Lower leg skin (tissue), 4 donors: ENCODE data around the gene RBBP5. TPM values are rescaled to one million over a fixed set of nuclear protein-coding genes. Genes with fewer than 3 reads are reported as not detected.

ENCODE experiments used
- DNase-seq, 2 donors: peaks; one replicate each; pipeline ENCODE4 v3.0.0-alpha.2; 2019; ENCODE audit warnings: low spot score in 2 of 2
- H3K4me3 ChIP-seq: fragments of 200-600 bp; sonication (generic); 2 replicates; pipeline ENCODE4 v1.5.1; 2017; ENCODE audit warnings: mild to moderate bottlenecking, low read depth; ENCODE audit not compliant: poor library complexity, severe bottlenecking
- CTCF ChIP-seq, 3 donors: fragments of 450-650 bp; IDR thresholded peaks; one replicate each; pipeline ENCODE4 v1.5.1; 2016; ENCODE audit warnings: antibody characterized with exemption in 3 of 3, mild to moderate bottlenecking in 3 of 3, moderate library complexity in 2 of 3
- POLR2A ChIP-seq, 2 donors: fragments of 450-650 bp; IDR thresholded peaks; one replicate each; pipeline ENCODE4 v1.6.1; 2016 to 2017; ENCODE audit warnings: antibody characterized with exemption in 2 of 2, mild to moderate bottlenecking in 1 of 2, moderate library complexity in 1 of 2
- WGBS, 2 donors: methylation state at CpG; one replicate each; pipeline ENCODE4 v1.1.5; 2018; 5-methylcytosine and 5-hydroxymethylcytosine counted together
- intact Hi-C: fragments of 100-400 bp; cut with DNase I; formaldehyde crosslinking; loops from one replicate; pipeline ENCODE4 v1.15.0; 2023; ENCODE audit warnings: low total_unique reads
- total RNA-seq, 4 donors: library from RNA; depleted of rRNA; stranded (reverse); fragments of >200 nt; gene quantifications; one replicate each; pipeline ENCODE4 v1.1.0, GENCODE V29; 2016

The RBBP5 gene
- total RNA-seq, 4 donors from 2014 or later, result 16.2 to 35.8 (median 17.3) TPM

GRCh38 chr1:205054013-205054412, 67.8 kb downstream of the RBBP5 start:
- no peak for DNase-seq
- 44 to 46% methylated on average over 7 of the region's 7 CpGs for WGBS, 2 donors
- intact Hi-C loops, result no loop called here
- H3K4me3 ChIP-seq, result no peak overlapping the region
- TF ChIP-seq POLR2A (IDR thresholded peaks at IDR 0.05), result no peak
- TF ChIP-seq CTCF (IDR thresholded peaks at IDR 0.05), result no peak

- H3K4me3 ChIP-seq, result no peak overlapping the region
- TF ChIP-seq POLR2A (IDR thresholded peaks at IDR 0.05) (no peak), CTCF (IDR thresholded peaks at IDR 0.05) (no peak)
- intact Hi-C loops, result no loop called here
- 92 to 94% methylated on average over 5 of the region's 5 CpGs for WGBS, 2 donors
- DNase-seq, result no peak
These were observed 68.5 kb downstream of the RBBP5 start for GRCh38 chr1:205053296-205053695.

DNA sequence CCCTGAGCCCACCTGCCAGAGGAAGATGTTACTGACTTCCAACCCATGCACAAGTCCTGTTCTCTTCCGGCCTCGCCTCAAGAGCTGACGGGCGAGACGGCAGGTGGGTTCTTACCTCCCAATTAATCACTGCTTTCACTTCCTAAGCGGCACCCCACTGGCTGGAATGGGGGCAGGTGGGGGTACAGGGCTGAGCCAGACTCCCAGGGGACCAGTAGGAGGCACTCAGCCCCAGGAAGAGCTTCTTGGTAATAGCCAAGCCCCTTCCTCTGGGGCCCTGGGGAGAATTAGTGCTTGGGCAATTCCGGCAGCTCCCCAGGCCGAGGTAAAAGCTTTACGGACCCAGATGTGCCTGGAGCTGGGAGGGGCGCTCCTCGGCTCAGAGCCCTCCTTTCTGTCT, 69.1 kb downstream of the RBBP5 start:
- no peak overlapping the region for H3K4me3 ChIP-seq
- TF ChIP-seq CTCF (IDR thresholded peaks at IDR 0.05) (no peak), POLR2A (IDR thresholded peaks at IDR 0.05) (no peak)
- DNase-seq, result no peak
- intact Hi-C loops, result no loop called here
- 70 to 81% methylated on average over 11 of the region's 11 CpGs for WGBS, 2 donors

GRCh38 chr1:205049479-205049878, 72.3 kb downstream of the RBBP5 start:
- TF ChIP-seq CTCF (IDR thresholded peaks at IDR 0.05) (no peak), POLR2A (IDR thresholded peaks at IDR 0.05) (no peak)
- H3K4me3 ChIP-seq, result no peak overlapping the region
- 53 to 66% methylated on average over 6 of the region's 6 CpGs for WGBS, 2 donors

DNA sequence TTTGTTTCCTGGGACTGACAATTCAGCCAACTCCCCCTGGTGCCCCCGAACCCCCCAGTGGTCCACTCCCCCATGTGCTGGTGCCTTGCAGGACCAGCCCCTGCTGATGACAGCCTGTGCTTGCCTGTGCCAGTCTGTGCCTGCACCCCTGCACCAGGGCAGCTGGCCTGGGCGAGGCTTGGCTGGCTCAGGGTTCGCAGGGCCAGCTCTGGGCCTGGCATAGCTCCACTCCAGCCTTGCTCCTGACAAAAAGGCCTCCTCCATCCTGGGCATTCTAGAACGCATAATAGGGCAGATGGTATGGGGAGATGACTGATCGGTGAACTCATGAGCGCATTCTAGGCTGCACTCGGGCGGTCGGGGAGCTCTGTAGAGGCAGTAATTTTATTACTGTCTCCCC, 73.4 kb downstream of the RBBP5 start:
- TF ChIP-seq CTCF (IDR thresholded peaks at IDR 0.05), result no peak
- TF ChIP-seq POLR2A (IDR thresholded peaks at IDR 0.05), result no peak
- intact Hi-C loops, result no loop called here
- DNase-seq, result no peak
- no peak overlapping the region for H3K4me3 ChIP-seq
- WGBS, 2 donors, result 73 to 79% methylated on average over 9 of the region's 9 CpGs

More at GRCh38 chr1:205049479-205049878, 72.3 kb downstream of the RBBP5 start:
- DNase-seq, result no peak
- intact Hi-C loops, result no loop called here

DNA sequence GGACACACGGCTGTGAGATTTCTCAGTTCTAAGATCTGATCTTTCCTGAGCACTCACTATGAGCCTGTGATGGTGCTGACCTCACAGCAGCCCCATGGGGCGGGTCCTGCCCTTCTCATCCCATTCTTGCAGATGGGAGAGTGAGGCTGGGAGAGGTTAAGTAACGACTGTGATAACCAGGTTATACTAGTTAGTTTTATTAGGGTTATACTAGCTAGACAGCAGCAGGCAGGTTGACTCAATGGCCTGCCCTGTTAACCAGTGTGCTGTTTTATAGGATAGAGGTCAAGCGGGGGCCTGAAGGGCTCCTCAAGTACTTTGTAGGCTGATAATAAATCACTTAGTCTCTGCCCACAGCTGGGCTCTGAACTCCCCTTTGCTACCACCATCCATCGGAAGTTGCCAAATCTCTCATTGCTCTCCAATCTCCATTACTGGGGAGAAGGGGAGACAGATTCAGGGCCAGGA, 74.0 kb downstream of the RBBP5 start:
- TF ChIP-seq POLR2A (IDR thresholded peaks at IDR 0.05) (no peak), CTCF (IDR thresholded peaks at IDR 0.05) (no peak)
- intact Hi-C loops, result no loop called here
- no peak overlapping the region for H3K4me3 ChIP-seq
- 71 to 74% methylated on average over 5 of the region's 5 CpGs for WGBS, 2 donors
- no peak for DNase-seq
